A673 (cell line): Measurements from ENCODE around the gene SFSWAP. TPM values are rescaled to one million over a fixed set of nuclear protein-coding genes. Genes with fewer than 3 reads are reported as not detected.
"Not testable (repeated sequence)": the region's sequence is repeated elsewhere in the genome, so short reads cannot be mapped to it uniquely, and the experiment has no call there.

Source experiments
- BruUV-seq: library from RNA; stranded (reverse); fragments of 400-500 nt; replicated peaks from 2 replicates; lab custom pipeline; 2021; lab: Mats Ljungman, UMichigan
- CTCF ChIA-PET: fragments of 300-600 bp; sonication (Branson Sonifier 250); formaldehyde crosslinking; loops from one replicate; lab custom pipeline; 2022; ENCODE audit warnings: antibody characterized with exemption; lab: Charles Lee
- POLR2A ChIA-PET: fragments of 300-600 bp; sonication (Branson Sonifier 250); formaldehyde crosslinking; loops from one replicate; lab custom pipeline; 2022; ENCODE audit warnings: antibody characterized with exemption; ENCODE audit not compliant: low non-redundant PET; lab: Charles Lee
- DNase-seq: peaks from one replicate; pipeline ENCODE4 v3.0.0-alpha.2; 2015; ENCODE audit warnings: low spot score
- H3K27ac ChIP-seq: fragments of 200-600 bp; sonication (generic); 2 replicates; pipeline ENCODE4 v1.5.1; 2016; ENCODE audit warnings: mixed run types, low read depth, mild to moderate bottlenecking, mixed read lengths, antibody characterized with exemption, low read length; ENCODE audit not compliant: poor library complexity, severe bottlenecking
- H3K27me3 ChIP-seq: fragments of 200-600 bp; sonication (generic); replicated peaks from 2 replicates; pipeline ENCODE4 v1.6.1; 2017; ENCODE audit warnings: mixed run types, low read depth, mild to moderate bottlenecking, mixed read lengths, antibody characterized with exemption, low read length; ENCODE audit not compliant: insufficient read depth, poor library complexity
- H3K36me3 ChIP-seq: fragments of 200-600 bp; sonication (generic); 2 replicates; pipeline ENCODE4 v1.6.1; 2016; ENCODE audit warnings: mixed run types, mild to moderate bottlenecking, mixed read lengths, antibody characterized with exemption, low read length; ENCODE audit not compliant: insufficient read depth, poor library complexity, severe bottlenecking
- H3K4me1 ChIP-seq: fragments of 200-600 bp; sonication (generic); 2 replicates; pipeline ENCODE4 v1.6.1; 2017; ENCODE audit warnings: mixed run types, mild to moderate bottlenecking, mixed read lengths, antibody characterized with exemption, low read length; ENCODE audit not compliant: insufficient read depth, poor library complexity, severe bottlenecking
- H3K4me3 ChIP-seq: fragments of 200-600 bp; sonication (generic); 2 replicates; pipeline ENCODE4 v1.5.1; 2016; ENCODE audit warnings: low read depth, mixed run types, mild to moderate bottlenecking, mixed read lengths, low read length; ENCODE audit not compliant: poor library complexity, severe bottlenecking
- H3K9me3 ChIP-seq: fragments of 200-600 bp; sonication (generic); 2 replicates; pipeline ENCODE4 v1.6.1; 2016; ENCODE audit warnings: mixed run types, low read depth, mild to moderate bottlenecking, mixed read lengths, antibody characterized with exemption, low read length; ENCODE audit not compliant: poor library complexity, severe bottlenecking
- EZH2 ChIP-seq: fragments of 200-600 bp; sonication (generic); IDR thresholded peaks from 2 replicates; pipeline ENCODE4 v1.6.1; 2017; ENCODE audit warnings: borderline replicate concordance, low read depth, mild to moderate bottlenecking, mixed read lengths, antibody characterized with exemption, low read length; ENCODE audit not compliant: poor library complexity, severe bottlenecking
- intact Hi-C: fragments of 100-400 bp; cut with micrococcal nuclease; formaldehyde crosslinking; loops from one replicate; pipeline ENCODE4 v1.10.0; 2022; ENCODE audit not compliant: unreplicated experiment
- total RNA-seq: library from RNA; stranded (reverse); gene quantifications from 2 replicates; pipeline ENCODE4 v1.2.3, GENCODE V29; 2021
- TF ChIP-seq, protein P1 (sequence below): fragments of 300-800, 200-600 bp; sonication (generic); conservative IDR thresholded peaks from 2 replicates; pipeline ENCODE4 v1.5.1; 2017; ENCODE audit warnings: low read depth, mild to moderate bottlenecking, antibody characterized with exemption, low read length, moderate library complexity, mixed read lengths

The SFSWAP gene
- total RNA-seq, 1 experiment from 2014 or later: 66.4 TPM

DNA sequence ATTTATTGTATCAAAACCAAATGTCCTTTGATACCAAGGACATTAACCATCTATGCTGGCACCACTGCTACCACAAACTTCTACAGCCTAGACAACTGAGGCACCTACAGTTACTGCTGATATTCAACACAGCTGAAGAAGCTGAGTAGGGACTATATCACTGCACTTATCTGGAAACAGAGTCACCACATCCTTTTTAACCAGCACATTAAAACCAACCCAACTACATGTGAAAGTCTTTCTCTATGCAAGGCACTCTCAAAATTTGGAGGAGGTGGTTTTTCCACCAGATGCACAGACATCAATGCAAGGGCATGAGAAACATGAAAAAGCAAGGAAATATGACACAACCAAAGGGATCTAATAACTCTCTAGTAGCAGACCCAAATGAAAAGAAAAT is 7.7 kb upstream of the SFSWAP start:
- CTCF ChIA-PET: no interaction called here
- BruUV-seq: no TSS peak
- no peaks in the 10 kb centered on the region for H3K36me3 ChIP-seq
- H3K9me3 ChIP-seq: no peaks in the 10 kb centered on the region
- no peak overlapping the region for H3K27ac ChIP-seq
- H3K4me1 ChIP-seq: no peaks in the 10 kb centered on the region
- TF ChIP-seq, protein P1, sequence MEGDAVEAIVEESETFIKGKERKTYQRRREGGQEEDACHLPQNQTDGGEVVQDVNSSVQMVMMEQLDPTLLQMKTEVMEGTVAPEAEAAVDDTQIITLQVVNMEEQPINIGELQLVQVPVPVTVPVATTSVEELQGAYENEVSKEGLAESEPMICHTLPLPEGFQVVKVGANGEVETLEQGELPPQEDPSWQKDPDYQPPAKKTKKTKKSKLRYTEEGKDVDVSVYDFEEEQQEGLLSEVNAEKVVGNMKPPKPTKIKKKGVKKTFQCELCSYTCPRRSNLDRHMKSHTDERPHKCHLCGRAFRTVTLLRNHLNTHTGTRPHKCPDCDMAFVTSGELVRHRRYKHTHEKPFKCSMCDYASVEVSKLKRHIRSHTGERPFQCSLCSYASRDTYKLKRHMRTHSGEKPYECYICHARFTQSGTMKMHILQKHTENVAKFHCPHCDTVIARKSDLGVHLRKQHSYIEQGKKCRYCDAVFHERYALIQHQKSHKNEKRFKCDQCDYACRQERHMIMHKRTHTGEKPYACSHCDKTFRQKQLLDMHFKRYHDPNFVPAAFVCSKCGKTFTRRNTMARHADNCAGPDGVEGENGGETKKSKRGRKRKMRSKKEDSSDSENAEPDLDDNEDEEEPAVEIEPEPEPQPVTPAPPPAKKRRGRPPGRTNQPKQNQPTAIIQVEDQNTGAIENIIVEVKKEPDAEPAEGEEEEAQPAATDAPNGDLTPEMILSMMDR: no peak
- TF ChIP-seq EZH2: no peak
- H3K27me3 ChIP-seq: peaks cover 15% of the 10 kb centered on the region
- no peak for DNase-seq
- POLR2A ChIA-PET: no interaction called here
- intact Hi-C loops: no loop called here
- no peak overlapping the region for H3K4me3 ChIP-seq

DNA sequence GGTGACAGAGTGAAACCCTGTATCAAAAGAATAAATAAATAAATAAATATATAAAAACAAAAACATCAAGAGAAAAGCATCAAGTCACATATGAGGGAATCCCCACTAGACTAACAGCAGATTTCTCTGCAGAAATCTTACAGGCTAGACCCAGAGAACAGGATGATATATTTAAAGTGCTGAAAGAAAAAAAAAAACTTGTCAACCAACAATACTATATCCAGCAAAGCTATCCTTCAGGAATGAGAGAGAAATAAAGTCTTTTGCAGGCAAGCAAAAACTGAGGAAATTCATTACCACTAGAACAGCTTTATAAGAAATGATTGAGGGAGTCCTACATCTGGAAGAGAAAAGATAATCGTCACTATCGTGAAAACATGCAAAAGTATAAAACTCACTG is 6.4 kb upstream of the SFSWAP start:
- ChIA-PET CTCF (no interaction called here), POLR2A (interaction anchor here (0.7 kb wide), 1 partner anchor 380 kb away, joined by 9 read pairs; no protein-coding TSS in a partner anchor)
- intact Hi-C loops: no loop called here
- H3K27ac ChIP-seq: no peak overlapping the region
- H3K4me1 ChIP-seq: no peaks in the 10 kb centered on the region
- H3K27me3 ChIP-seq: peaks cover 11% of the 10 kb centered on the region
- H3K4me3 ChIP-seq: no peak overlapping the region
- TF ChIP-seq, protein P1: no peak
- TF ChIP-seq EZH2: no peak
- no peaks in the 10 kb centered on the region for H3K9me3 ChIP-seq
- no TSS peak for BruUV-seq
- no peak for DNase-seq
- H3K36me3 ChIP-seq: no peaks in the 10 kb centered on the region

GRCh38 chr12:131706709-131707108 is 4.2 kb upstream of the SFSWAP start:
- POLR2A ChIA-PET, H3K27me3 ChIP-seq, CTCF ChIA-PET, H3K4me1 ChIP-seq, BruUV-seq, H3K9me3 ChIP-seq, intact Hi-C loops, DNase-seq, H3K27ac ChIP-seq, H3K36me3 ChIP-seq, H3K4me3 ChIP-seq: not testable (repeated sequence)

DNA sequence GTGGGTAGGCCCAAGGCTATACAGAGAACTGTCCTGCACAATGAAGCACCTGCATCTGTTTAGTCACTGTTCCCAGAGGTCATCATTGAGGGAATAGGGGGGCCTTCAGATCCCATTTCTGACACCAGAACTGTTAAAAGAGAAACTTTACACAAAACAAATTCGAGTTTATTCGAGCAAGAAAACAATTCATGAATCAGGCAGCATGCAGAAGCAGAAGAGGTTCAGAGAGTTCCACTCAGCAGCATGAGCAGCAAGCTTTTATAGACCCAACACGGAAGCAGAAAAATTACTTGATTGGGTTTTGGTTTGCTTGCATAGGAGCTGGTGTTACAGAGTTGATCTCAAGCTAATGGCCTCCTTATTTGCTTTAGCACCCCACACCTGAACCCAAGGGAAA is 1.7 kb upstream of the SFSWAP start:
- no peak overlapping the region for H3K4me3 ChIP-seq
- CTCF ChIA-PET: no interaction called here
- POLR2A ChIA-PET: no interaction called here
- peaks cover 13% of the 10 kb centered on the region for H3K36me3 ChIP-seq
- TF ChIP-seq, protein P1: no peak
- no peak for TF ChIP-seq EZH2
- no peaks in the 10 kb centered on the region for H3K27me3 ChIP-seq
- peaks cover 6% of the 10 kb centered on the region for H3K4me1 ChIP-seq
- DNase-seq: no peak
- H3K27ac ChIP-seq: no peak overlapping the region
- no TSS peak for BruUV-seq
- H3K9me3 ChIP-seq: no peaks in the 10 kb centered on the region
- intact Hi-C loops: no loop called here
